Measurements from ENCODE around the gene IMMT. TPM values are rescaled to one million over a fixed set of nuclear protein-coding genes. Genes with fewer than 3 reads are reported as not detected.

The IMMT gene
- total and polyA plus RNA-seq, 11 donors = 62.0 to 315 (median 219) TPM

DNA sequence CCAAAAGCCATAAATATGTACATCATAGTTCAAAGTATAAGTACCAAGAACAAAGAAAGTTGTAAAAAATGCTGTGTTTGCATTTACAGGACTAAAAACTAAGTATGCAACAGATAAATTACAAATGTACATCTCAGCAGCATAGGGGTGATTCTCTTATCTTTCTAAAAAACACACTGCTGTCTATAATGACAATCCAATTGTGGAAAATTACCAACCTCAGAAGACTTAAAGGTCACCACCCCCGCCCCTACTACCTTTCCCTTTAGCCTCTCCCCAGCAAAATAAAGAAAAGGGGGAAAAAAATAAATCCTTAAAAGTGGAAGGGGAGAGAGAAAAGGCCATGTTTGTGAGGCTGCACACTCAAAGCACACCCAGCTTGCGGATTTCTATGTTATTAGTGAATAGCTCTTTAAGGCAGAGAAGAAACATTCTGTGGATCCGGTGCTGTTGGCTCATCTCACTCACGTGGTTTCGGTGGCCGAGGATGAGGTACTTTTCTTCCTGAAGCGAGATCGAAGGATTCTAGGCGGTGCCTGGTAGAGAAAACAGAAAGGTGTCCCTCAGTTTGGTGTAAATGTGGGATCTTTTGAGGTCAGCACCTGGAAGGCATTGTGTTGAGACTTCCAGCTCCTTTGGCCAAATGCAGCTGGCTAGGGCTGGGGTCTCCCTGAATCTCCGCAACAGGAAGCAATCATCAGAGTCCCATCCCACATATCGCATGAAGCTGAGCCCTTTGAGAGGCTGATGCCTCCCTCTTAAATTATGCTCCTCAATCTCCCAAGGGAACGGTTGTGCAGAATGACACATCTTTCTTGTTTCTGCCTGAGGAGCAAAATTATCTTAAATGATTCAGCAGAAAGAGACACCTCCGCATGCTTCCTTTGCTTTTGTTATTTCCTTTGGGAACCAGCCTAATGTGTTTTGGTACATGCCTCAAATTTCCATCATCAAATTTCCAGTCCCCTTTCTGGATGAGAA lies 21.6 kb upstream of the IMMT start:
- WGBS, 4 donors = 40 to 61% (median 49%) methylated on average over 13 of the region's 13 CpGs
- intact Hi-C loops (cut with DNase I) = no loop called here
- peak overlapping the region in 1 of 12 donors; percentile 40 for H3K27ac ChIP-seq
- TF ChIP-seq, protein P1, sequence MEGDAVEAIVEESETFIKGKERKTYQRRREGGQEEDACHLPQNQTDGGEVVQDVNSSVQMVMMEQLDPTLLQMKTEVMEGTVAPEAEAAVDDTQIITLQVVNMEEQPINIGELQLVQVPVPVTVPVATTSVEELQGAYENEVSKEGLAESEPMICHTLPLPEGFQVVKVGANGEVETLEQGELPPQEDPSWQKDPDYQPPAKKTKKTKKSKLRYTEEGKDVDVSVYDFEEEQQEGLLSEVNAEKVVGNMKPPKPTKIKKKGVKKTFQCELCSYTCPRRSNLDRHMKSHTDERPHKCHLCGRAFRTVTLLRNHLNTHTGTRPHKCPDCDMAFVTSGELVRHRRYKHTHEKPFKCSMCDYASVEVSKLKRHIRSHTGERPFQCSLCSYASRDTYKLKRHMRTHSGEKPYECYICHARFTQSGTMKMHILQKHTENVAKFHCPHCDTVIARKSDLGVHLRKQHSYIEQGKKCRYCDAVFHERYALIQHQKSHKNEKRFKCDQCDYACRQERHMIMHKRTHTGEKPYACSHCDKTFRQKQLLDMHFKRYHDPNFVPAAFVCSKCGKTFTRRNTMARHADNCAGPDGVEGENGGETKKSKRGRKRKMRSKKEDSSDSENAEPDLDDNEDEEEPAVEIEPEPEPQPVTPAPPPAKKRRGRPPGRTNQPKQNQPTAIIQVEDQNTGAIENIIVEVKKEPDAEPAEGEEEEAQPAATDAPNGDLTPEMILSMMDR (IDR thresholded peaks at IDR 0.05) = no peak
- TF ChIP-seq POLR2A (IDR thresholded peaks at IDR 0.05) = no peak
- DNase-seq (no peak), ATAC-seq (no peak)
- H3K4me1 ChIP-seq = peaks cover 0 to 29% (median 13%) of the 10 kb centered on the region in 12 donors
- H3K9me3 ChIP-seq = no peaks in the 10 kb centered on the region
- peaks cover 0 to 46% (median 28%) of the 10 kb centered on the region in 9 donors for H3K36me3 ChIP-seq
- no peaks in the 10 kb centered on the region for H3K27me3 ChIP-seq
- peak overlapping the region in 8 of 12 donors; percentile 4 to 42 (median 26) for H3K4me3 ChIP-seq

DNA sequence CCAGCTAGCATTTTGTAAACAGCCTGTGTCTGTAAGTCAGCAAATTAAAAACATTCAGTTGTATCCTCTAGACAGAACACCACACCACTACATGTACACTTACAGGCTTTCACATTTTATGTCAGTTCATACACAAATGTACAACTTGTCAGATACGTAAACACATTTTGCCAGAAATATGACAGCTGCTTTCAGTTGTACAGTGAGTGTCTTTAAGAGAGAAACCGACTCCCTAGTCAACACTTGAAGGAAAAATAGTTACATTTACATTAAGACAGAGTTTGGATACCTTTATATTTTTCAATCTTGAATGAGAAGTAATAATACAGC lies 19.2 kb upstream of the IMMT start:
- Histone ChIP-seq H3K36me3 (peaks cover 0 to 70% (median 52%) of the 10 kb centered on the region in 9 donors), H3K27me3 (no peaks in the 10 kb centered on the region), H3K4me1 (peaks cover 0 to 21% (median 4%) of the 10 kb centered on the region in 12 donors), H3K9me3 (no peaks in the 10 kb centered on the region), H3K4me3 (no peak overlapping the region), H3K27ac (peak overlapping the region in 1 of 12 donors; percentile 27)
- intact Hi-C loops (cut with DNase I) = no loop called here
- ATAC-seq = no peak
- TF ChIP-seq, protein P1 (IDR thresholded peaks at IDR 0.05) = no peak
- no peak for TF ChIP-seq POLR2A (IDR thresholded peaks at IDR 0.05)
- 84 to 94% (median 87%) methylated on average over 2 of the region's 2 CpGs for WGBS, 4 donors
- no peak for DNase-seq

DNA sequence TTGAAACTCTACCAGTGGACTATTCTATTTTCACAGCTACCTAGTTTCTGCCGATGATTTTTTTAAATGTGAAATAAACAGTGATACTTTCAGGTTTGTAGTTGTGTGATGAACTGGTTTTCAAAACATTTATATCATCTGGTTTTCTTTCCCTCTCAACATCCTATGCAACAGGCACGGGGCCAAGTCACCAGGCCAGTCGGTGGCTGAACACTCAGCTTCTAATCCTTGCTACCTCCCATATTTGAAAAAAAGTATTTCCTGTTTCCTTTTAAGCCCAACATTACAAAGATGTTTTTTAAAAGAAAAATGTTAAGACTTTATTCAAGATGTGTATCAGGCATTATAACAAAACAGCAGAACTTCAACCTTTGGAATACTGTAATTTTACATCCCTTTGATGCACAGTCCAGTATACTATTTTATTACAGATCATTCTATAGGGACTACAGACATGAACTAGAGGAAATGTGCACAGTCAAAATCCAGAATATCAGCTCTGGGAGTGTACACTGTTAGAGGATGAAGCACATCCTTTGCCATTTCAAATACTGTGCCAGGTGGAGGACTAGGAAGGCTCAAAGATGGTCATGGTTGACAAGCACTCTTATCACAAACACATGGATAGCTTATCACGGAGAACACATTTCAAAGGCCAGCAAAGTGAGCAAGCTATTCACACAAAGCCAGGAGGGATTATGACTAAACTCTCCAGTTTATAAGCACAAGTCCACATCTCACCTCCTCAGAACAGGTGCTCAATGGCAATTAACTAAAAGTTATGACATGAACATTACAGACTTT lies 18.6 kb upstream of the IMMT start:
- Histone ChIP-seq H3K27ac (peak overlapping the region in 3 of 12 donors; percentile 12 to 27 (median 15)), H3K9me3 (no peaks in the 10 kb centered on the region), H3K4me3 (no peak overlapping the region), H3K36me3 (peaks cover 0 to 76% (median 57%) of the 10 kb centered on the region in 9 donors), H3K4me1 (peaks cover 0 to 21% (median 7%) of the 10 kb centered on the region in 12 donors), H3K27me3 (no peaks in the 10 kb centered on the region)
- ATAC-seq (peak in 2 of 4 donors; percentile 21 to 32), DNase-seq (no peak)
- TF ChIP-seq, protein P1 (IDR thresholded peaks at IDR 0.05) = no peak
- TF ChIP-seq POLR2A (IDR thresholded peaks at IDR 0.05) = no peak
- WGBS, 4 donors = 14 to 34% (median 31%) methylated on average over 4 of the region's 4 CpGs
- intact Hi-C loops (cut with DNase I) = no loop called here

DNA sequence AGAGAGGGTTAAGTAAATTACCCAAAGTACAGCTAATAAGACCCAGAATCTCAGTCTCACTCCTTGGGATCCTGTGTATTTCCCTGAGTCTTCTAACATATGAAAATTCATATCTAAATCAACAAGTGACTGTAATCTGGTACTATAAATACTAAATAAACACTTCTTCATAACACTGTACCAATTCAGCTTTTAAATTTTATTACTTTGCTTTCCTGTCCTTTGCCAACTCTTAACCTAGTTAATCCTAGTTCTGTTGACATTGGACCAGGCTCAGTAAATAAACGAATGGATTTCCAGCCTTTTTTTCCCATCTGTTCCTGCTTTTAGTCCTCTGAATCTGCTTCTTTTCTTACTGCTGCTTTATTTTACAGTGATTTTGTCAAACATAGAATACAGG lies 17.8 kb upstream of the IMMT start:
- Histone ChIP-seq H3K4me1 (peaks cover 0 to 21% (median 8%) of the 10 kb centered on the region in 12 donors), H3K4me3 (no peak overlapping the region), H3K9me3 (no peaks in the 10 kb centered on the region), H3K27me3 (no peaks in the 10 kb centered on the region), H3K36me3 (peaks cover 0 to 84% (median 66%) of the 10 kb centered on the region in 9 donors), H3K27ac (peak overlapping the region in 1 of 12 donors; percentile 15)
- intact Hi-C loops (cut with DNase I) = no loop called here
- DNase-seq (no peak), ATAC-seq (no peak)
- no peak for TF ChIP-seq POLR2A (IDR thresholded peaks at IDR 0.05)
- TF ChIP-seq, protein P1 (IDR thresholded peaks at IDR 0.05) = no peak
- 46 to 81% (median 53%) methylated on average over 1 of the region's 1 CpG for WGBS, 4 donors
